Measurements from ENCODE around the gene PEDS1.
"Not testable (repeated sequence)": the region's sequence is repeated elsewhere in the genome, so short reads cannot be mapped to it uniquely, and the experiment has no call there.

PEDS1 gene

DNA sequence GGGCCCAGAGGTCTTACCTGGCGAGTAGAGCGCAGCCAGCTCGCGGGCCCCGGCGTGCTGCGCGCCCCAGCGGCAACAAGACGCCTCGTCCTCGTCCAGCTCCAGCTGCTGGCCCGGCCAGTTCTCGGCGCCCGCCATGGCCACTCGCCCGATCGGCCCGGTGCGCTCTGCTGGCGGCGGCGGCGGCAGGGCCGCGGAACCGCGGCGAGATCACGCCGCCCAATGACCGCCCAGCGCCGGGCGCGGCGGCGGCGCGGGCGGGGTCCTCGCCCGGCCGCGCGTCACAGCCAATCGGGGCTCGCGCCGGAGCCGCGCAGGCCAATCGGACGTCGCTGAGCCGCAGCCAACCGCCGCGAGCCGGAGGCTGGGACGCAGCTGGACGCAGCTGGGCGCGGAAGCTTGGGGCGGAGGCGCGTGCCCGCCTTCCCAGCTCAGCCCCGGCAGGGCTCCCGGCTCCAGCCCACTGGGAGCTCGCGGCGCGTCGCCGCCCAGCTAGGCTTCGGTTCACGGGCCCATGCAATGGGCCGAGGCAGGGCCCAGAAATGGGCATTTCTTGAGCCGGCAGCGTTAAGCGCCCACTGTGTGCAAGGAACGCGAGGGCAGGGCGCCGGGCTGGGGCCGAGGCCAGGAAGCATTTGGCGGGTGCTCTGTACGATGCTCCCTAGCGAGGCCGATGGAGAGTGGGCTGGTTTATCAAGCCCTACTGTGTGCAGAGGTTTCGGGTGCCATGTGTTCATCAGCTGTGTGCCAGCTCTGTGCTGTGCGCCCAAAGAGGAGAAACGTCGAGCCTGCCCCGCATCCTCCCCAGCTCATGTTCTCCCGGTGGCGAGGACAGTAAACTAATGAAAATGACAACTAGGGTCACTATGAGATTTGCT, at the start of gene PEDS1:
TSS of gene PEDS1 (minus strand) at position 224 of the 878 bp plus-strand sequence. CDS start at position 138, 86 bp downstream.
- peak; percentile 91 for DNase-seq

DNA sequence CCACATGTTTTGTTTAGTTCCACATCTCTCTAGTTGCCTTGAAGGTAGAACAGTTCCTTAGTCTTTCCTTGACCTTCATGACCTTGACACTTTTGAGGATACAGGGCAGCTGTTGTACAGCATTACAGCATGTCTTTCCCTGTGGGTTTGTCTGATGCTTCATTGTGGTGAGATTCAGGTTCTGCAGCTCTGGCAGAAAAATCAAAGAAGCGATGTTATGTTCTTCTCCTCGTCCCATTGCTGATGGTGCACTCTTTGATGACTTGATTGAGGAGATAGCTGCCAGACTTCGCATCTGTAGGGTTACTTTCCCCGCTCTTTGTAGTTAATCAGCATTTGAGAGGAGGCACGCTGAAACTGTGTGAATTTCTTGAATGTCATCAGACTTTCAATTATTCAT, 49.2 kb upstream of the PEDS1 start:
- no peak for DNase-seq

DNA sequence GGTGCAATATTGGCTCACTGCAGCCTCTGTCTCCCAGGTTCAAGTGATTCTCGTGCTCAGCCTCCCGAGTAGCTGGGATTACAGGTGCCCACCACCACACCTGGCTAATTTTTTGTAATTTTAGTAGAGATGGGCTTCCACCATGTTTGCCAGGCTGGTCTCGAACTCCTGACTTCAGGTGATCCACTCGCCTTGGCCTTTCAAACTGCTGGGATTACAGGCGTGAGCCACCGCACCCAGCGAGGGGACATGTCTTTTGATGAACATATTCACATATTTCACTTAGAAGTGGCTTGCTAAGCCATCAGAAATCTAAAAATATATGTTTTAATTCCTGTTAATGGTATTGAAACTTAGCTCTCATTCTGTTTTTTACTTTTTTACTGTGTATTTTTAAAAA, 48.2 kb upstream of the PEDS1 start:
- not testable (repeated sequence) for DNase-seq

DNA sequence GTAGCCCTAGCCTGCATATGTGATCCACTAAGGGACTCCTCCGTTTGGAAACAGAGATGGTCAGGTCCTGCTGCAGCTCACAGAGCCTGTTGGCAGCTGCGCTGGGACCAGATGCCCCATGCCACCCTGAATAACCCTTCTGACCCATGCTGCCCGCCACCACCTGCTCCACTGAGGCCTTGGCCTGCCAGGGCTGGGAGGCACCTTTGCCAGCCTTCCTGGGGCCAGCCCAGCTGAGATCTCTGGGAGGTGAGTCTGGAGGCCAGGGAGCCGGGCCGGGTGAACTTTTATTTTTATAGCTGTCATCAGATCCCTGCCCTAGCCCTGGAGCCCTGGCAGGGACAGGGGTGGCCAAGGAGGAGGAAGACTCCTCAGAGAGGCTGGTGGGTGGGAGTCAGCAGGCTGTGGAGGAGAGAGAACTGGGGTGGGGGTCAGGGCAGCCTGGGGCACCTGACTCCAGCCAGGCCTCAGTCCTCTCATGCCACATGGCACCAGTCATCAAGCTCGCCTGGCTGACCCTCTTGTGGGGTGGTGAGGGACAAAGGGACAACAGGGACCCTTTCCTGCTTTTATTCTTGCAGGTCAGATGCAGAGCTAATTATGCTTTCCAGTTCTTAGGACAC, 47.1 kb upstream of the PEDS1 start:
- no peak for DNase-seq

DNA sequence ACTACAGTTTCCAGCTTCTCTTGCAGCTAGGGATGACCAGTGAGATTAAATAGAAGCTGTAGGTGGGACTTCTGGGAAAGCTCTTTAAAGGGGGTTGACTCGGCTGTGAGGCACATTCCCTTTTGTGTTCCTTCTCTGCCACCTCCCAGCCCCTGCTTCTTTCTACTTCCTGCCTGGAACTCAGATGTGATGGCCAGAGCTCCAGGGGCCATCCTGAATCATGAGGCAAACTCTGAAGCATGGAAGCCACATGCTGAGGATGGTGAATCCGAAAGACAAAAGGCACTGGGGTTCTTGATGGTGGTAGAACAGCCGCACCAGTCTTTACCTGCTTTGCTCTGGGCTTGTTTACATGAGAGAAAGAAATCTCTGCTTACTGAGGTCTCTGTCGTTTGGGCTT, 46.2 kb upstream of the PEDS1 start:
- DNase-seq: no peak

DNA sequence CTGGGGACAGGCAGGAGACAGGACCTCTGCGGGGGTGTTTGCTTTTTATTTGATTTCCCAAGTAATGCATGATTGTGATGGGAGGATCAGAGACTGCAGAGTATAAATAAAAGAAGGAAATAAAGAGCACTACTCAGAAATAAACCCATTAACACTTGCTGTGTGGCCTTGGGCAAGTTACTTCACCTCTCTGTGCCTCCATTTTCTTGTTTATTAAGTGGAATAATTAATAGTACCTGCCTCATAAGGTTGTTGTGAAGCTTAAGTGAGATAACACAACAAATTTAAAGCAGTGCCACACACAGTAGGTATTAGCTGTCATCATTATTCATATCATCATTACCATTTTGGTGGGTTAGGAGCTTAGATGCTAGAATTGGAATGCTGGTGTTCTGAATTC, 45.2 kb upstream of the PEDS1 start:
- no peak for DNase-seq

DNA sequence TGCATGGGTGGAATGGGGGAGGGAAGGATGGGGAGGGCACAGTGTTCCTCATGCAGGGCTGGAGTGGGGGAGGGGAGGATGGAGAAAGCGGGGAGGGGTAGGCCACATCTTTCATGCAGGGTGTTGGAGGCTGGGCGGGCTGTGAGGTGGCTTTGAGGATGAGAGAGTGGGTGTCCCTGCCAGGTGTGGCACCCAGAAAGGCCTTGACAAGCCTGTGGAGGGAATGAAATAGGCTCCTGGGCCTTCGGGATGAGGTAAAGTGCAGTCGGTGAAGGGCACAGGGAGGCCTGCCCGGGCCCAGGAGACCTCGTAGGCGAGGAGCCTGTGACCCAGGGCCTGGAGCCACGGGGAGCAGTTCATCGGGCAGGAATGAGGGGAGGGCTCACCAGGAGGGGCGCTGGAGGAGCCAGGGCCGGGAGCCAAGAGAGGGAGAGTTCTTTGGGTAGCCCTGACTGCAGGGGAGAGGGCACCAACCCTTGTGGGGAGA, 44.7 kb upstream of the PEDS1 start:
- DNase-seq: no peak

DNA sequence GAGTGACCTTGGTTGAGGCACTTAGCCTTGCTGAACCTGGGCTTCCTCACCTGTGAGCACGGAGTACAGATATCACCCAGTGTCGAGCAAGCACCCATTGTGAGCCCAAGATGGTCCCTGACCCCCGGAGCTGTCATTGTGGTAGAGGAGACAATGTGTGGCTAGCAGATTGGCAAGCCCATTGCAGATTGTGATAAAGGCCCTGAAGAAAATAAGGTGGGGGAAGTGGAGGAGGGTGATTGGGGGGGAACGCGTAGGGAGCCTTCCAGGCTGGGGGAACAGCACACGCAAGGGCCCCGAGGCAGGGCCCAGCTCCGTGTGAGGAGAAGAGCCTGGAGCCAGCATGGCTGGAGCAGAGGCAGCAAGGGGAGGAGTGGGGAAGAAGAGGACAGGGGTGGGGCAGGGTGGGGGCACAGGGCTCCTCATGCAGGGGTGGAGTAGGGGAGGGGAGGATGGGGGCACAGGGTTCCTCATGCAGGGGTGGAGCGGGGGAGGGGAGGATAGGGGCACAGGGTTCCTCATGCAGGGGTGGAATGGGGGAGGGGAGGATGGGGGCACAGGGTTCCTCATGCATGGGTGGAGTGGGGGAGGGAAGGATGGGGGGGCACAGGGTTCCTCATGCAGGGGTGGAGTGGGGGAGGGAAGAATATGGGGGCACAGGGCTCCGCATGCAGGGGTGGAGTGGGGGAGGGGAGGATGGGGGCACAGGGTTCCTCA, 44.1 kb upstream of the PEDS1 start:
- DNase-seq: no peak

DNA sequence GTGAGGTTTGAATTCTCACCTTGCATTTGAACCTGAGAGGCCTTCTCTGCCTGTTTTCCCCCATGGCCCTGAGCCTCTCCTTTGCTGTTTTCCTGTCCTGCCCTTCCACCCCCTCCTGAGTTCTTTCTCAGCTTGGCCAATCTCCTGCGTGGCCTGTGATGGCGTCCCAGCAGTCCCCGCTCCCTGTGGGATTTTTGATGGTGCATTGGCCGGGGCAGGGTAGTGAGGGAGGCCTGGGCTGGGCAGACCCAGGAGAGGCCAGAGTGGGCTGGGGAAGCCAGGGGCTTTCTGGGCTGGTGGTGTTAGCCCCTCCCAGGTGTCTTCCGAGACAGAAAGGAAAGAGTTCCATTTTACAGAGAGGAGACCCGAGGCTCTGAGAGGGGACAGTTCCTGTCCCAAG, 43.4 kb upstream of the PEDS1 start:
- DNase-seq: no peak

DNA sequence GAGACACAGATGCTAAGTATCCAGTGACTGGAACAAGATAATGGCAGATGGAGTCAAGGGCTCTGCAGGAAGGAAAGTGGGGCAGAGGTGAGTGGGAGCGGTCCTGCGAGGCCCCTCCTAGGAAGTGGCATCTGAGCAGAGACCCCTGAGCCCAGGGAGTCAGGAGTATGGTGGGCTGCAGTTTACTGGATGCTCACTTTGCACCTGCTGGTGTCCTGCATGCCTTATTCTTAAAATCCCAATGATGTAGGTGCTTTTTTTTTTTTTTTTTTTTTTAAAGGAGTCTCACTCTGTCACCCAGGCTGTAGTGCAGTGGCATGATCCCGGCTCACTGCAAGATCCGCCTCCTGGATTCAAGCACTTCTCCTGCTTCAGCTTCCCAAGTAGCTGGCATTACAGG, 42.7 kb upstream of the PEDS1 start:
- DNase-seq: no peak

DNA sequence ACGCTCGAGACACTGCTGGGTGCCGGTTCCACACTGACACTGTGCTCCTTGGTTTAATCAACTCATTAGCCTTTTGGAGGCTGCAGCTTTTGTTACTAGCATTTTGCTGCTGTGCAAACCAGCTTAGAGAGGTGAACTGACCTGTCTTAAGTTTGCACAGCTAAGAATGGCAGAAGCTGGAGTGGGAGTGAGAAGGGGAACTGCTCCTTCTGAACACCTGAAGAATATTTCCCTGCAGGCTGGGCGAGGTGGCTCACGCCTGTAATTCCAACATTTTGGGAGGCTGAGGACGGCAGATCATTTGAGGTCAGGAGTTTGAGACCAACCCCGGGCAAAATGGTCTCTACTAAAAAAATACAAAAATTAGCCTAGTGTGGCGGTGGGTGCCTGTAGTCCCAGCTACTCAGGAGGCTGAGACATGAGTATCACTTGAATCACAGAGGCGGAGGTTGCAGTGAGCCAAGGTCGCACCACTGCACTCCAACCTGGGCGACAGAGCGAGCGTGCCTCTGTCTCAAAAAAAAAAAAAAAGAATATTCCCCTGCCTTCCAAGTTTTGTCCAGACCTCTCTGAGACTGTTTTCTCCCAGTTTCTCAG, 42.1 kb upstream of the PEDS1 start:
- DNase-seq: no peak

DNA sequence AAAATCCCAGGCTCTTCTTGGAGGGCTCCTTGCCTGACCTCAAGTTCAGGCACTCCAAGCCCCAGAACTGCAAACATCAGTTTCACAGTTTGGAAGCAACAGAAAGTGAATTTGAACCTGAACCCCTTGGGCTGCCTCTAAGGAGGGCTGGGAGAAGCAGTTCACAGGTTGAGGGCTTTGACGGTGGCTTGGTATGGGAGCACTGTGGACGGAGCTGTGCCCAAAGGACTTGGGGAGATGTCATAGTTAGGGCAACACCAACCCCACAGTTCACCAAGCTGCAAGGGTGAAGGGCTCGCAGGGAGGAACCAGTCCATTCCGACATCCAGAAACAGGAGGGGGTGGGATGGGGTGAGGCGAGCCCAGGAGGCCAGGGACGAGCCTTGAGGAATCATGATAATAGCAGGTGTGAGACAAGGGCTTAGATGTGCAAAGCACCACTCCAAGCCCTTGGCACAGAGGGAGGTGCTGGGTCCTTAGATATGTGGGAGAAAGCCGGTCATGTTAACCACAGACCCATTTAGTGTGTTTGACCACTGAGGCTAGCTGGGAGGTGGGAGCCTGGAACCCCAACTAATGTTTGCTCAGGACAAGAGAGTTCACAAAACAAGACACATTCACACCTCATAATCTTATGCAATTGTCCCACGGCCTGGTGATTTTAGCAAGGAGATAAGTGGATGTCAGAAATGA, 41.5 kb upstream of the PEDS1 start:
- no peak for DNase-seq

DNA sequence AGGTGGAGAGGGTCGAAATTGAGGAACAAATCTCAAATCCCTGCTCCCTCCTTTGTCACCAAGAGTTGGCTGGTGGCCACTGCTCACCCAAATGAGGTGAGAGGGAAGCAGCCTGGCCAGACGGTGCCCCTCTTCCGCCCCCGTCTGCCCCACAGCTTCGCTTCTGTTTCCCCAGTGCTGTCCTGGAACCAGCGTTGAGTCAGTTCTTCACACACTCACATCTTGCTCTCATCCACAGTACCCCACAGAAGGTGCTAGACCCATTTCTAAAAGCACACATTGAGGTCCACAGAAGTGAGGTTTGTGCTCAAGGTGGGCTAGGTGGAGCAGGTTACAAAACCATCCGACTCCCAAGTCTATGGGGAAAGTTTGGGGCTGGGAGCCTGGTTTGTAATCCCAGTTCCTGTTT, 40.9 kb upstream of the PEDS1 start:
- no peak for DNase-seq

DNA sequence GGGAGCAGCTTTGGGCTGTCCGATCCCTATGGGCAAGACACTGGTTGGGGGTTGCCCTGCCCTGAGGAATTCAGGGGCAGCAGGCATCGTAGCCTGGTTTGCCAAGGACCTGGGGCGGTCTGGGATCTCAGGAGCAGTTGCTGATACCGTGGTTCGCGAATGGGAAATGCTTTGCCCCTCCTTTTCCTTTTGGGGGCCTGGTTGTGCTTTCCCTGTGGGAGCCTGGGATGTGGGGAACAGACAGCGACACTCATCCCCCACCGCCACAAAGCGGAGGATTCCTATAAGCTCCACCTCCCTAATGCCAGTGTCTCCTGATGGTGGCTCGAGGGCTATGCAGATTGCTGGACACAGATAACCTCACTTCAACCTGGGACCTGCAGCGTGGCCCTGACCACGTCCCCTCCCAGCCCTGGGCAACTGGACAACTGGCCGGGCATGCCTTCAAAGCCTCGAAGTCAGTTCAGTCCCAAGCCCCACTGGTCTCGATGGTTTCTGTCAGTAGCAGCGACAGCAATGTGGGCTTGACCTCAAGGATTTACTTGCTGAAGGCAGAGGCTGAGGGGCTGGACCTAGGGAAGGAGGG, 40.4 kb upstream of the PEDS1 start:
- no peak for DNase-seq

DNA sequence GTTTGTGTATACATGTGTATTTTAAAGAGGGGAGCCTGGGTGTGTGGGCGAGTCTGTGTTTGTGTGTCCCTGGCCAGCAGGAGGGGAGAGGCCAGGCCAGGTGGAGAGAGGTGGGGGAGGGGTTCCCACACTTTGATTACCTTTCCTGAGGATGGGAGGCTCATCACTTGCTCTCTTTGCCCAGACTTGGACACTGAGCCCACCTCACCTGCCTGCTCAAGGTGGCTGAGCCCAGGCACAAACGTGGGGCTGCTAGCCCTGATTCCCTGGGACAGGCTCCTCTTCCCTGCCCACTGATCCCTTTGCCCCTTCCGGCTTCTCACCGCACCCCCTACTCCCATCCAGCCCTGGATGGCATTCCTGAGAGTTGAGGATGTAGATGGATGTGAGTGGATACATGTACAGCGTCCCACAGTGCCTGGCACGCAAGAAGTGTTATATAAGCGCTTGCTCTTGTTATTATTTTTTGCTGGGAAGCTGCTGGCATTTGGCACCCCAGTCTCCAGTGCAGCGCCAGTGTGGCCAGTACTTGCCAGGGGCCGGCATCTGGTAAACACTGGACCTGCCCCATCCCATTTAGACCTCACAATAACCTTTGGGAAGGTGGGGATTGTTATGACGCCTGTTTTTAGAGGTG, 39.8 kb upstream of the PEDS1 start:
- DNase-seq: no peak

DNA sequence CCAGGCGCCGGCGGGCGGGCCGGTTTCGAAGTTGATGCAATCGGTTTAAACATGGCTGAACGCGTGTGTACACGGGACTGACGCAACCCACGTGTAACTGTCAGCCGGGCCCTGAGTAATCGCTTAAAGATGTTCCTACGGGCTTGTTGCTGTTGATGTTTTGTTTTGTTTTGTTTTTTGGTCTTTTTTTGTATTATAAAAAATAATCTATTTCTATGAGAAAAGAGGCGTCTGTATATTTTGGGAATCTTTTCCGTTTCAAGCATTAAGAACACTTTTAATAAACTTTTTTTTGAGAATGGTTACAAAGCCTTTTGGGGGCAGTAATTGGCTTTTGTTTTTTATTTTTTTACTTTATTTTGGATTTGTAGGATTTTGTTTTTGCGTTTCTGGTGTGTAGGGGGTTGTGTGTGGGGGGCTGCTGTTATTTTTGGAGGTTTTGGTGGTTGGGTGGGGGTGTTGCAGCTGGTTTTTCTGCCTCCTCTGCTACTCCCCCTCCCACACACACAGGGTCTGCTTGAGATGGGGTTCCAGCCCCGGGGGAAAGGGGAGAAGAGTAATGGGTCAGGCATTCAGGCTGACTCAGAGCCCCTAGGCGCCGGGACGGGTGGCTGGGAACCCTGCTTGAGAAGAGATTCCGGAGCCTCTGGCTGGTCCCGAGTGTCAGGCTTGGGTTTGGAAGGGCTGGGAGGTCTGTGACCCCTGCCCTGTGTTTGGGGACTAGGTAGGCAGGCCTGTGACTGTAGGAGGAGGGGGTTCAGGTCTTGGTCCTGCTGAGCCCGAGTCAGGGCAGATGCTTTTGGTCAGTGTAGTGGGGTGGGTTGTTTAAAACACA, 39.1 kb upstream of the PEDS1 start:
- DNase-seq: peak; percentile 63

DNA sequence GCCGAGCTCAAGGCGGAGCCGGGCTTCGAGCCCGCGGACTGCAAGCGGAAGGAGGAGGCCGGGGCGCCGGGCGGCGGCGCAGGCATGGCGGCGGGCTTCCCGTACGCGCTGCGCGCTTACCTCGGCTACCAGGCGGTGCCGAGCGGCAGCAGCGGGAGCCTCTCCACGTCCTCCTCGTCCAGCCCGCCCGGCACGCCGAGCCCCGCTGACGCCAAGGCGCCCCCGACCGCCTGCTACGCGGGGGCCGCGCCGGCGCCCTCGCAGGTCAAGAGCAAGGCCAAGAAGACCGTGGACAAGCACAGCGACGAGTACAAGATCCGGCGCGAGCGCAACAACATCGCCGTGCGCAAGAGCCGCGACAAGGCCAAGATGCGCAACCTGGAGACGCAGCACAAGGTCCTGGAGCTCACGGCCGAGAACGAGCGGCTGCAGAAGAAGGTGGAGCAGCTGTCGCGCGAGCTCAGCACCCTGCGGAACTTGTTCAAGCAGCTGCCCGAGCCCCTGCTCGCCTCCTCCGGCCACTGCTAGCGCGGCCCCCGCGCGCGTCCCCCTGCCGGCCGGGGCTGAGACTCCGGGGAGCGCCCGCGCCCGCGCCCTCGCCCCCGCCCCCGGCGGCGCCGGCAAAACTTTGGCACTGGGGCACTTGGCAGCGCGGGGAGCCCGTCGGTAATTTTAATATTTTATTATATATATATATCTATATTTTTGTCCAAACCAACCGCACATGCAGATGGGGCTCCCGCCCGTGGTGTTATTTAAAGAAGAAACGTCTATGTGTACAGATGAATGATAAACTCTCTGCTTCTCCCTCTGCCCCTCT, 38.2 kb upstream of the PEDS1 start:
- DNase-seq: peak; percentile 31

DNA sequence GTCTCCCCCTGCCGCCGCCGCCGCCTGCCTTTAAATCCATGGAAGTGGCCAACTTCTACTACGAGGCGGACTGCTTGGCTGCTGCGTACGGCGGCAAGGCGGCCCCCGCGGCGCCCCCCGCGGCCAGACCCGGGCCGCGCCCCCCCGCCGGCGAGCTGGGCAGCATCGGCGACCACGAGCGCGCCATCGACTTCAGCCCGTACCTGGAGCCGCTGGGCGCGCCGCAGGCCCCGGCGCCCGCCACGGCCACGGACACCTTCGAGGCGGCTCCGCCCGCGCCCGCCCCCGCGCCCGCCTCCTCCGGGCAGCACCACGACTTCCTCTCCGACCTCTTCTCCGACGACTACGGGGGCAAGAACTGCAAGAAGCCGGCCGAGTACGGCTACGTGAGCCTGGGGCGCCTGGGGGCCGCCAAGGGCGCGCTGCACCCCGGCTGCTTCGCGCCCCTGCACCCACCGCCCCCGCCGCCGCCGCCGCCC, 37.6 kb upstream of the PEDS1 start:
- DNase-seq: peak; percentile 51

DNA sequence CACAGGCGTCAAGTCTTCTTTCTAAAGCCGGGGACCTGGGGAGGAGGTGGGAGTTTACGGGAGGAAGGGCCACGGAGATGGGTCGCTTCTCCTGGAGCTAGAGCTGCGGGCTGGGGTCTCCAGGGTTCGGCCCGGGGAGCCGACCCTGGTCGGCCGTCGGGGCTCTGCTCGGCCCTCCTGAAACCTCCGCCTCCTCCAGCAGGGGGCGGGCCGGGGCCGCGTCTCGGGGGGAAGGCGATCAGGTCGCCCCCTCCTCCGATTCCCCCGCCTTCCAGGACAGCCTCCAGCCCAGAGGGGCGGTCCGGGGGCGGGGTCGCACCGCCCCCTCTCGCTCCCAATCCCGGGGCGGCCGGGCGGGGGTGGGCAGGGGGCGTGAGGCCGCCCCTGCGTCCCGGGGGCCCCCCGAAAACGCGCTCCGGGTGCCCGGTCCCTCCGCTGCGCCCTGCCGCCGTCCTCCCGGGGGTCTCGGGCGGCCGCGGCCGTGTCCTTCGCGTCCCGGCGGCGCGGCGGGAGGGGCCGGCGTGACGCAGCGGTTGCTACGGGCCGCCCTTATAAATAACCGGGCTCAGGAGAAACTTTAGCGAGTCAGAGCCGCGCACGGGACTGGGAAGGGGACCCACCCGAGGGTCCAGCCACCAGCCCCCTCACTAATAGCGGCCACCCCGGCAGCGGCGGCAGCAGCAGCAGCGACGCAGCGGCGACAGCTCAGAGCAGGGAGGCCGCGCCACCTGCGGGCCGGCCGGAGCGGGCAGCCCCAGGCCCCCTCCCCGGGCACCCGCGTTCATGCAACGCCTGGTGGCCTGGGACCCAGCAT, 36.9 kb upstream of the PEDS1 start, which contains the start of gene CEBPB:
TSS of gene CEBPB (plus strand) at position 580 of the 814 bp plus-strand sequence. CDS start at position 784, 204 bp downstream.
- DNase-seq: peak; percentile 68

Data from NCI-H774 (cell line).